Neural cell (in vitro differentiated cells): ENCODE results near the gene ACOT8. TPM values are rescaled to one million over a fixed set of nuclear protein-coding genes. Genes with fewer than 3 reads are reported as not detected.

Experiments used
- H2AFZ ChIP-seq: fragments of 200-600, 300-800 bp; sonication (generic), shearing (Covaris generic); 2 replicates; pipeline ENCODE4 v1.6.0; 2014; ENCODE audit warnings: low read depth, mild to moderate bottlenecking, antibody characterized with exemption, low read length, moderate library complexity
- H3F3A ChIP-seq: fragments of 200-600 bp; shearing (Covaris generic); 2 replicates; pipeline ENCODE4 v1.6.1; 2016; ENCODE audit warnings: mild to moderate bottlenecking, moderate library complexity, mixed read lengths, antibody characterized with exemption, low read length; ENCODE audit not compliant: insufficient read depth, poor library complexity, severe bottlenecking
- H3K27ac ChIP-seq: fragments of 200-600, 300-800 bp; sonication (generic), shearing (Covaris generic); 2 replicates; pipeline ENCODE4 v1.5.1; 2014; ENCODE audit warnings: mild to moderate bottlenecking, low read length, moderate library complexity
- H3K27me3 ChIP-seq: fragments of 300-800, 200-600 bp; sonication (generic), shearing (Covaris generic); 2 replicates; pipeline ENCODE4 v1.6.0; 2014; ENCODE audit warnings: mild to moderate bottlenecking, low read depth, low read length, moderate library complexity; ENCODE audit not compliant: insufficient read depth
- H3K36me3 ChIP-seq: fragments of 300-800, 200-600 bp; sonication (generic), shearing (Covaris generic); 2 replicates; pipeline ENCODE4 v1.5.1; 2014; ENCODE audit warnings: mild to moderate bottlenecking, antibody characterized with exemption, low read length, moderate library complexity; ENCODE audit not compliant: insufficient read depth
- H3K4me2 ChIP-seq: fragments of 300-800, 200-600 bp; sonication (generic), shearing (Covaris generic); 2 replicates; pipeline ENCODE4 v1.6.0; 2014; ENCODE audit warnings: mild to moderate bottlenecking, low read length
- H3K4me3 ChIP-seq: fragments of 300-800, 200-600 bp; sonication (generic), shearing (Covaris generic); 2 replicates; pipeline ENCODE4 v1.5.1; 2014; ENCODE audit warnings: mild to moderate bottlenecking, low read length, moderate library complexity
- H3K79me2 ChIP-seq: fragments of 200-600 bp; shearing (Covaris generic); replicated peaks from 2 replicates; pipeline ENCODE4 v1.6.0; 2014; ENCODE audit warnings: mild to moderate bottlenecking, low read length, moderate library complexity; ENCODE audit not compliant: insufficient read depth
- H3K9ac ChIP-seq: fragments of 300-800, 200-600 bp; sonication (generic), shearing (Covaris generic); 2 replicates; pipeline ENCODE4 v1.6.1; 2016; ENCODE audit warnings: mild to moderate bottlenecking, low read length, mixed read lengths
- H3K9me2 ChIP-seq: fragments of 200-600 bp; shearing (Covaris generic); 2 replicates; pipeline ENCODE4 v1.6.1; 2016; ENCODE audit warnings: mild to moderate bottlenecking, low read length, mixed read lengths; ENCODE audit not compliant: insufficient read depth
- H3K9me3 ChIP-seq: fragments of 200-600, 300-800 bp; sonication (generic), shearing (Covaris generic); 2 replicates; pipeline ENCODE4 v1.6.1; 2016; ENCODE audit warnings: mild to moderate bottlenecking, mixed run types, low read length, moderate library complexity, mixed read lengths
- H4K20me1 ChIP-seq: fragments of 200-600 bp; shearing (Covaris generic); 2 replicates; pipeline ENCODE4 v1.6.1; 2016; ENCODE audit warnings: mild to moderate bottlenecking, mixed run types; ENCODE audit not compliant: insufficient read depth
- CTCF ChIP-seq: fragments of 450-650 bp; IDR thresholded peaks from 2 replicates; pipeline ENCODE4 v1.5.1; 2014; ENCODE audit warnings: antibody characterized with exemption, mild to moderate bottlenecking, moderate library complexity; ENCODE audit not compliant: poor library complexity, severe bottlenecking
- EP300 ChIP-seq: fragments of 450-650 bp; conservative IDR thresholded peaks from 2 replicates; pipeline ENCODE4 v1.6.1; 2014; ENCODE audit warnings: antibody characterized with exemption, mild to moderate bottlenecking, moderate library complexity; ENCODE audit not compliant: poor library complexity, severe bottlenecking
- EZH2 ChIP-seq: fragments of 200-600, 300-800 bp; shearing (Covaris generic), sonication (generic); IDR thresholded peaks from 2 replicates; pipeline ENCODE4 v1.6.1; 2014; ENCODE audit warnings: antibody characterized with exemption, low read length, borderline replicate concordance, mild to moderate bottlenecking; ENCODE audit not compliant: insufficient read depth, poor library complexity, severe bottlenecking
- MXI1 ChIP-seq: fragments of 450-650 bp; conservative IDR thresholded peaks from 2 replicates; pipeline ENCODE4 v1.6.1; 2014; ENCODE audit warnings: antibody characterized with exemption, mild to moderate bottlenecking; ENCODE audit not compliant: poor library complexity, severe bottlenecking
- POLR2AphosphoS5 ChIP-seq: IDR thresholded peaks from 2 replicates; pipeline ENCODE4 v1.6.1; 2012
- RAD21 ChIP-seq: fragments of 450-650 bp; conservative IDR thresholded peaks from 2 replicates; pipeline ENCODE4 v1.6.1; 2014; ENCODE audit warnings: antibody characterized with exemption, mild to moderate bottlenecking, moderate library complexity
- REST ChIP-seq: IDR thresholded peaks from 2 replicates; pipeline ENCODE4 v1.6.1; 2012; ENCODE audit warnings: borderline replicate concordance
- SMC3 ChIP-seq: fragments of 450-650 bp; conservative IDR thresholded peaks from 2 replicates; pipeline ENCODE4 v1.6.1; 2014; ENCODE audit warnings: antibody characterized with exemption, mild to moderate bottlenecking, moderate library complexity; ENCODE audit not compliant: poor library complexity
- TAF1 ChIP-seq: IDR thresholded peaks from 2 replicates; pipeline ENCODE4 v1.6.1; 2012; ENCODE audit warnings: low read depth
- polyA plus RNA-seq: library from polyadenylated mRNA; depleted of rRNA; stranded (reverse); fragments of >200 nt; gene quantifications from 2 replicates; pipeline ENCODE4 v1.2.3, GENCODE V29; 2014

Gene ACOT8
- polyA plus RNA-seq, 1 donor from 2014 or later: 68.7 TPM

- Histone ChIP-seq H3F3A (no peaks in the 10 kb centered on the region), H3K79me2 (no peaks in the 10 kb centered on the region), H4K20me1 (no peaks in the 10 kb centered on the region), H3K27ac (no peak overlapping the region), H3K27me3 (no peaks in the 10 kb centered on the region), H3K36me3 (no peaks in the 10 kb centered on the region), H2AFZ (no peak overlapping the region), H3K9me3 (no peaks in the 10 kb centered on the region), H3K9me2 (no peaks in the 10 kb centered on the region), H3K9ac (no peak overlapping the region), H3K4me3 (no peak overlapping the region), H3K4me2 (no peak overlapping the region)
- no peak for TF ChIP-seq TAF1
- TF ChIP-seq POLR2AphosphoS5: no peak
Measured at GRCh38 chr20:45896641-45897161, 39.5 kb upstream of the ACOT8 start.

GRCh38 chr20:45894797-45895196, 37.6 kb upstream of the ACOT8 start:
- Histone ChIP-seq H3K9ac (no peak overlapping the region), H3K9me3 (no peaks in the 10 kb centered on the region), H3K27me3 (no peaks in the 10 kb centered on the region), H3F3A (no peaks in the 10 kb centered on the region), H3K36me3 (no peaks in the 10 kb centered on the region), H3K9me2 (no peaks in the 10 kb centered on the region), H3K79me2 (no peaks in the 10 kb centered on the region), H2AFZ (no peak overlapping the region), H3K4me3 (no peak overlapping the region), H3K27ac (no peak overlapping the region), H3K4me2 (no peak overlapping the region), H4K20me1 (no peaks in the 10 kb centered on the region)
- TF ChIP-seq EP300: no peak
- TF ChIP-seq EZH2: no peak

GRCh38 chr20:45893831-45894230, 36.6 kb upstream of the ACOT8 start:
- Histone ChIP-seq H2AFZ (no peak overlapping the region), H3F3A (no peaks in the 10 kb centered on the region), H3K9me3 (no peaks in the 10 kb centered on the region), H3K9me2 (no peaks in the 10 kb centered on the region), H3K4me3 (no peak overlapping the region), H3K27me3 (no peaks in the 10 kb centered on the region), H3K4me2 (no peak overlapping the region), H4K20me1 (no peaks in the 10 kb centered on the region), H3K79me2 (no peaks in the 10 kb centered on the region), H3K9ac (no peak overlapping the region), H3K27ac (no peak overlapping the region), H3K36me3 (no peaks in the 10 kb centered on the region)
- TF ChIP-seq EP300: no peak
- no peak for TF ChIP-seq POLR2AphosphoS5
- no peak for TF ChIP-seq EZH2
- no peak for TF ChIP-seq MXI1
- TF ChIP-seq RAD21: no peak
- no peak for TF ChIP-seq REST
- TF ChIP-seq SMC3: no peak
- TF ChIP-seq TAF1: no peak
- no peak for TF ChIP-seq CTCF
